Mucosa of descending colon (tissue), 3 donors: ENCODE results near the gene DEFB118. TPM values are rescaled to one million over a fixed set of nuclear protein-coding genes. Genes with fewer than 3 reads are reported as not detected.

Source experiments
- ATAC-seq: fragments of 200-7000 bp; cut with Tn5 transposase; one replicate; pipeline ENCODE4 v1.9.1; 2020; ENCODE audit warnings: mild to moderate bottlenecking, moderate library complexity
- DNase-seq, 3 donors: peaks; one replicate each; pipeline ENCODE4 v3.0.0-alpha.2; 2020
- H3K36me3 ChIP-seq: fragments of 200-600 bp; one replicate; pipeline ENCODE4 v1.8.0; 2021; ENCODE audit warnings: low read depth, mild to moderate bottlenecking
- H3K4me1 ChIP-seq: fragments of 200-600 bp; one replicate; pipeline ENCODE4 v1.8.0; 2021; ENCODE audit warnings: low read depth, mild to moderate bottlenecking
- H3K4me3 ChIP-seq: fragments of 200-600 bp; one replicate; pipeline ENCODE4 v1.8.0; 2021; ENCODE audit warnings: mild to moderate bottlenecking
- H3K9me3 ChIP-seq: fragments of 200-600 bp; one replicate; pipeline ENCODE4 v1.8.0; 2021; ENCODE audit warnings: mild to moderate bottlenecking
- intact Hi-C, 2 donors: fragments of 100-400 bp; cut with DNase I in 1 of 2; cut with micrococcal nuclease in 1 of 2; formaldehyde crosslinking; loops; one replicate each; pipeline versions ENCODE4 v1.11.0 to v1.11.1; 2022; cut with DNase I, micrococcal nuclease
- total RNA-seq, 3 donors: library from RNA; stranded (reverse); fragmentation: NEBNext Ultra II Directional in 2 of 3; extraction: Animal tissue kit (Norgen Biotek cat#: 25700) in 2 of 3; gene quantifications; one replicate each; pipeline versions ENCODE4 v1.2.1 to v1.2.4, GENCODE V29; 2021 to 2023
- TF ChIP-seq, protein P1 (sequence below): fragments of 200-600 bp; IDR thresholded peaks from one replicate; pipeline ENCODE4 v1.8.0; 2022; ENCODE audit warnings: antibody characterized with exemption, mild to moderate bottlenecking
- donor health status: DM: no; HTN: no; CAD: no; lungs with moderate emphysema.
- donor health status: DM: no; HTN: no; CAD: no.
- donor health status: DM: no; HTN: yes; CAD: no.

The DEFB118 gene
- total RNA-seq, 3 donors from 2014 or later: not detected

GRCh38 chr20:31410011-31410410, 41.6 kb downstream of the DEFB118 start:
- TF ChIP-seq, protein P1, sequence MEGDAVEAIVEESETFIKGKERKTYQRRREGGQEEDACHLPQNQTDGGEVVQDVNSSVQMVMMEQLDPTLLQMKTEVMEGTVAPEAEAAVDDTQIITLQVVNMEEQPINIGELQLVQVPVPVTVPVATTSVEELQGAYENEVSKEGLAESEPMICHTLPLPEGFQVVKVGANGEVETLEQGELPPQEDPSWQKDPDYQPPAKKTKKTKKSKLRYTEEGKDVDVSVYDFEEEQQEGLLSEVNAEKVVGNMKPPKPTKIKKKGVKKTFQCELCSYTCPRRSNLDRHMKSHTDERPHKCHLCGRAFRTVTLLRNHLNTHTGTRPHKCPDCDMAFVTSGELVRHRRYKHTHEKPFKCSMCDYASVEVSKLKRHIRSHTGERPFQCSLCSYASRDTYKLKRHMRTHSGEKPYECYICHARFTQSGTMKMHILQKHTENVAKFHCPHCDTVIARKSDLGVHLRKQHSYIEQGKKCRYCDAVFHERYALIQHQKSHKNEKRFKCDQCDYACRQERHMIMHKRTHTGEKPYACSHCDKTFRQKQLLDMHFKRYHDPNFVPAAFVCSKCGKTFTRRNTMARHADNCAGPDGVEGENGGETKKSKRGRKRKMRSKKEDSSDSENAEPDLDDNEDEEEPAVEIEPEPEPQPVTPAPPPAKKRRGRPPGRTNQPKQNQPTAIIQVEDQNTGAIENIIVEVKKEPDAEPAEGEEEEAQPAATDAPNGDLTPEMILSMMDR: no peak
- Histone ChIP-seq H3K9me3 (peaks cover 6% of the 10 kb centered on the region), H3K36me3 (no peaks in the 10 kb centered on the region), H3K4me1 (no peaks in the 10 kb centered on the region), H3K4me3 (no peak overlapping the region)
- DNase-seq (no peak), ATAC-seq (no peak)
- intact Hi-C loops: no loop called here

DNA sequence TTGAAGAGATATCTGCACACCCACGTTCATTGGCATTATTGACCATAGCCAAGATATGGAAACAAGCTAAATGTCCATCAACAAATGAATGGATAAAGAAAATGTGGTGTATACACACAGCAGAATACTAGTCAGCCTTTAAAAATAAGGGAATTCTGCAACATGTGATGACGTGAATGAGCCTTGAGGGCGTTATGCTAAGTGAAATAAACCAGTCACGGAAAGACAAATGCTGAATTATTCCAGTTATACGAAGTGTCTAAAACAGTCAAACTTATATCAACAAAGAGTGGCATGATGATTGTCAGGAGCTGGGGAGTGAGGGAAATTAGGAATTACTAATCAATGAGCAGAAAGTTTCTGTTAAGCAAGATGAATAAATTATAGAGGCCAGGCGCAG, 46.0 kb downstream of the DEFB118 start:
- ATAC-seq (no peak), DNase-seq (no peak)
- H3K36me3 ChIP-seq: no peaks in the 10 kb centered on the region
- intact Hi-C loops: no loop called here
- H3K4me1 ChIP-seq: no peaks in the 10 kb centered on the region
- peaks cover 6% of the 10 kb centered on the region for H3K9me3 ChIP-seq
- no peak overlapping the region for H3K4me3 ChIP-seq
- TF ChIP-seq, protein P1: no peak

- intact Hi-C loops: no loop called here
- DNase-seq: no peak
- Histone ChIP-seq H3K4me1 (no peaks in the 10 kb centered on the region), H3K36me3 (no peaks in the 10 kb centered on the region), H3K4me3 (no peak overlapping the region), H3K9me3 (no peaks in the 10 kb centered on the region)
- ATAC-seq: no peak
- TF ChIP-seq, protein P1: no peak
Measured at GRCh38 chr20:31415653-31416052, 47.3 kb downstream of the DEFB118 start.

DNA sequence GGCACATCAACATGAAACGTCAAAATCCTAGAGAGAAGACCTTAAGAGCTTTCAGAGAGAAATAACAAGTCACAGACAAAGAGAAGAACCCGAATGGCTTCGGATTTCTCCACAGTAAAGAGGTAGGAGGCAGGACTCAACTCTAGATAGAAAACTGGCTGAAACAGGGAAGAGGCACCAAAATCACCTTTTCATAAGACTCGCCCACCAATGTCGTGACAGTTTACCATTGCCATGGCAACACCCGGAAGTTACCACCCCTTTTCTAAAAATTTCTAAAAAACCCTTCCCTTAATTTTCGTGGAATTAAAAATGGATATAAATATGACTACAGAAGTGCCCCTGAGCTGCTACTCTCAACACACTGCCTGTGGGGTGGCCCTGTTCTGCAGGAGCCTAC, 49.9 kb downstream of the DEFB118 start:
- Histone ChIP-seq H3K4me1 (no peaks in the 10 kb centered on the region), H3K4me3 (no peak overlapping the region), H3K9me3 (no peaks in the 10 kb centered on the region), H3K36me3 (no peaks in the 10 kb centered on the region)
- TF ChIP-seq, protein P1: no peak
- DNase-seq (no peak), ATAC-seq (no peak)
- intact Hi-C loops: no loop called here

Other genes starting within 250 kb of the DEFB118 start
- not detected for gene DEFB115, start 110.9 kb upstream of the DEFB118 start, total RNA-seq
- gene DEFB116, start 60.0 kb upstream of the DEFB118 start, total RNA-seq: not detected
- gene DEFB119, start 22.0 kb downstream of the DEFB118 start, total RNA-seq: not detected
- gene DEFB121, start 37.6 kb downstream of the DEFB118 start, total RNA-seq: not detected
- not detected for gene DEFB123, start 72.0 kb downstream of the DEFB118 start, total RNA-seq
- gene DEFB124, start 106.5 kb downstream of the DEFB118 start, total RNA-seq: not detected
- 1 to 10 TPM in 2 of 3 donors, under 1 TPM in 1; 0.46 to 3.5 (median 1.2) TPM for gene REM1, start 106.7 kb downstream of the DEFB118 start, total RNA-seq
- gene HM13, start 145.8 kb downstream of the DEFB118 start, total RNA-seq: 100 to 1,000 TPM in 2 of 3 donors, 10 to 100 TPM in 1; 95.6 to 137 (median 109) TPM
- gene ID1, start 236.7 kb downstream of the DEFB118 start, total RNA-seq: 100 to 1,000 TPM; 172 to 414 (median 201) TPM